ENCODE data around the gene EVA1B.

Gene EVA1B, protein sequence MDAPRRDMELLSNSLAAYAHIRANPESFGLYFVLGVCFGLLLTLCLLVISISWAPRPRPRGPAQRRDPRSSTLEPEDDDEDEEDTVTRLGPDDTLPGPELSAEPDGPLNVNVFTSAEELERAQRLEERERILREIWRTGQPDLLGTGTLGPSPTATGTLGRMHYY

DNA sequence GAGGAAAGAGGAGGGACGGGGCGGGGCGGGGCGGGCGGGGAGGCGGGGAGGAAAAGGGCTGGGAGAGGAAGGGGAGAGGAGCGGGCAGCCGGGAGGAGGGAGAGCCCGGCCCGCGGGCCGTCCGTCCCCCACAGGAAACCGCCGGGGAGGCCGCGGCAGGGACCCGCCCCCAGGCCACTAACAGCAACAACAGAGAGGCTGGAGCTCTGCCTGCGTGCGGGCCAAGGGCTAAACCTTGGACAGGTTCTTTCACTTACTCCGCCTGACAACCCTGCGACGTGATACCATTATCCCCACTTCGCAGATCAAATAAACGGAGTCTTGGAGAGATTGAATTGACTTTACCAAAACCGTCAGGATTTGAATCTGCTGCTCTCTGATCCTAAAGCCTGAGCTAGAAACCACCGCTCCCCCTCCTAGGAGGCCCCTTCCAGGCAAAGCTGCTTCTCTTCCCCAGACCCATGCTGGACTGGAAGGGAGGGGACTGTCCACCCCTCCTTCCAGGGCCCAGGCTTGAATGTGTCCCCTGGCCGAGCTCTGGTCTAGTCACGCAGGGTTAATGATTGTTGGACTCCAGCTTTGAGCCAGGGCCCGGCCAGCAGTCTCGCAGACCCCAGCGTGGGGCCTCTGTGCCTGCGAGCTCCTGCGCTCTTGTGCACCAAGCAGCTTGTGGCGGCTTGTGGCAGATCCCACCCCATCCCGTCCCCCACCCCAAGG, at the start of gene EVA1B:
EVA1B (minus strand) TSS at position 10 of the 717 bp plus-strand sequence. CDS start 608 bp downstream, outside the sequence.
- peak; percentile 37 for DNase-seq

DNA sequence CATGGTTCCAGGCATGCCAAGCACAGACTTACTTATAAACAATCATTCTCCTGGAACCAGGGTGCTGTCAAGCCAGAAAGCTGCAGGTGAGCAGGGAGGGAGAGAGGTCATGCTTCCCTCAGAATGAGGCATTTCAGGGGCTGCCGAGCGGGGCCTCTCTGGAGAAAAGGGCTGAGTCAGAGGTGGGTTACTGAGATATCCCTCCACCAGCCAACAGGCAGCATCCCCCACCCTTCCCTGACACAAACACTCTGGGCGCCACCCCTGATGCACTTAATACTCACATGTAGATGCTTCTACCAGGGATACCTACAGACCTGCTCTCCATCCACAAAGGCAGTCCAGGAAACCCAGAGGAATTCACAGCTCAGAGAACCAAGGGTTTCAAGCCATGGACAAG, 49.2 kb upstream of the EVA1B start:
- no peak for DNase-seq

DNA sequence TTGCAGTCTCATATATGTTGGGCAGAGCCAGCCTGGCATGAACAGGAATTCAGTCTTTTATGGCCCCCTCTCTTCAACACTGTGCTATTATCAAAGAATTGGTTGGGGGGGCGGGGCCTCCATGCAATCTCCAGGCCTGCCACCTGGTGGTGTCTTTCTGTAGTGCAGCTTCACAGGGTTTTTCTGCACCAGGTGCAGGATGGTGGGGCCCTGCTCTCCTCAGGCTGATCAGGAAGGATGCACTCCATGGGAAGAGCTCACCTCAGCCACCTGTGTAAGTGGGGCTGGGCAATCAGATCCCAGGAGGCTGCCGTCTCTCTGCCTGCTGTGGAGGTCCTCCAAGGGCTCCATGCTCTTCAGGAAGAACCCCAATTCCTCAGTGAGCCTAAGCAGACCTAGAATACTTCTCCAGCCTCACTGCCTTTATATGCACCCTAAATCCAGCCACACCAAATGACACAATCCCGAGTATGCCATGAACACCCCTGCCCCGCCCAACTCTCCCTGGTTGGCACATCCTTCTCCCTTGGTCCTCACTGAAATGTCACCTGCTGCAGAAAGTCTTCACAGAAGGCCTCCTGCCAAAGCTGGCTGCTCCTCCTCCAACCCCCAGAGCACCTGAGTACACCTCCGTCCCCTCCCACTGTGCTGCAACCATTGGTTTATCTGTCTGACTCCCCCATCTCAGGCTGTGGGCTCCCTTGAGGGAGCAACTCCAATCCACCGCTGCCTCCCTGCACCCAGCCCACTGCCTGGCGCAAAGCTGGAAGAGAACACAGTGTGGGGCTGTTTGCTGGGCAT, 45.8 kb upstream of the EVA1B start:
- DNase-seq, result peak; percentile 69

DNA sequence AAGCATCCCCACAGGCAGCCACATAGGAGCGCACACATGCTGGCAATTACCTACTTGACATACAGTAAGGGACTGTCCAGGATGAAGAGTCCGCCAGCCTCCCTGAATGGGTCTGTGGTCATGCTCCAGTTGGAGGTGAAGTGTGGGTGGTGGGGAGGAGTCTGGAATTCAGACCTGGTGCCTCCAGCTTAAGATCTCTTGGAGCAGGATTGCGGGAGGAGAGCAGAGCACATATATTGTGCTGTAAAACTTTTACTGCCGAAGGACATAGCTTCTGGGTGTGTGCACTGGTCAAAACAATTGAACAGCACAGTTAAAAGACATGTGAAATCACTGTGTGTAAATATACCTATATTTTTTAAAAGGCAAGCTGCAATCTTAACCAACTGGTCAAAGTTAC, 44.4 kb upstream of the EVA1B start:
- no peak for DNase-seq

- DNase-seq, result no peak
These were observed 43.6 kb upstream of the EVA1B start for GRCh38 chr1:36367066-36367465.

GRCh38 chr1:36366091-36366661, 42.7 kb upstream of the EVA1B start:
- DNase-seq, result no peak

DNA sequence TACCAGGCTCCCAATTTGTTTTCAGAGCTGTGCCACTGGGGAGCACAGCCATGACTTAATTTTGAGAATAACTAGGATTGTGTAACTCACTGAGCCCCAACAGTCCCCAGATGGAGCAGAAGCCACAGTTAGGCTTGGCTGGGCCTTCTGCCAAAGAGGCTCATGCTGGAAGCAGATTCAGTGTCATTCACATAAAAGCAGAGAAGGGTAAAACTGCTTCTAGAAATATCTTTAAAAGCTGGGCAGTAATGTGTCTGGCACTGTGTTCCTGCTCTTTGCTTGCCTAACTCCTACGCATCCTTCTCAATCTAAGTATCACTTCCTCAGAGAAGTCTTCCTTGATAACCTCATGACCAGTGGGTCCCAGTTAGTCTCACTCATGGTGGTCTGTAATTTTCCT, 41.9 kb upstream of the EVA1B start:
- DNase-seq, result peak; percentile 9

GRCh38 chr1:36359911-36360550, 36.6 kb upstream of the EVA1B start:
- DNase-seq, result no peak

GRCh38 chr1:36359383-36359782, 35.9 kb upstream of the EVA1B start:
- DNase-seq, result no peak

DNA sequence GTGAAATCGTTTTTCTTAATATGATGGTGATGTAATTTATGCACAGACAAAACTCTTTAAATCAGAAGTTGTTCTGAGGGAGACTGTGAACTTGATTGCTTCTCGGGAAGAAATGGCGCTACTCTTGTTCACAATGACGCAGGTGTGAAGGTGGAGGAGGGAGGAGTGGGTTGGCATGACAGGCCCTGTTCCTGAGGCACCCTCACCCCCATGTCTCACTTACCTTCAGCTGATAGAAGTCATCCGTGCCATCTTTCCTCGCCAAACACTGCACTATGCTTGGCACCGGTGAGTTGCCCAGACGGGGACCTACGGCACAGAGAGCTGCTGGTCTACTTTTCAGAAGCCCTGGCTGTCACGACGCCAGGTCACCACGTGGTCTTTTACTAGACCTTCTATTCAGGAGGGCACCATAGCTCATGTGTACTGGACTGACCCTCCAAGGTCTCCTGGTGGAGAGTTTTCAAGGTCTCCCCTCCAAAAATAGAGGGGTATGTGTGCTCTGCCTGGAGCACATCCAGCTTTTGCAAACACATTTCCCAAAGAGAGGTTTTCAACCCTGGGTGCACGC, 35.2 kb upstream of the EVA1B start:
- no peak for DNase-seq

DNA sequence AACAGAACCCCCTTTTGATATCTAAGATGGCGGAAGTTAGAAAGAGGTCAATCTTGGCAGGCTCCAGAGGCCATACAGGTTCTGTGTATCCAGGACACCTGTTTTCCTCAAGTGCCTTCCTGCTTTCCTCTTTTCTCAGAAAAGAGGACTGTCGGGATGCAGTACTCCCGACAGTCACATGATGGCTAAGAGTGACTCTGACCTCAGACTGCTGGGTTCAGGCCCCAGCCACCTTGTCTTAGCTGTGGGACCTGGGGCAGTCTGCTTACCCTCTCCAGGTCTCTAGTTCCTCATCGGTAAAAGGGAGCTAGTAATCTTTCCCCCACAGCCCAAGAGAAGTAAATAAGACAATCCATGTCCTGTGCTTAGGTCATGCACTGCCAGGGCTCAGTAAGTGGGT, 32.4 kb upstream of the EVA1B start:
- no peak for DNase-seq

GRCh38 chr1:36354486-36354885, 31.0 kb upstream of the EVA1B start:
- DNase-seq, result no peak

DNA sequence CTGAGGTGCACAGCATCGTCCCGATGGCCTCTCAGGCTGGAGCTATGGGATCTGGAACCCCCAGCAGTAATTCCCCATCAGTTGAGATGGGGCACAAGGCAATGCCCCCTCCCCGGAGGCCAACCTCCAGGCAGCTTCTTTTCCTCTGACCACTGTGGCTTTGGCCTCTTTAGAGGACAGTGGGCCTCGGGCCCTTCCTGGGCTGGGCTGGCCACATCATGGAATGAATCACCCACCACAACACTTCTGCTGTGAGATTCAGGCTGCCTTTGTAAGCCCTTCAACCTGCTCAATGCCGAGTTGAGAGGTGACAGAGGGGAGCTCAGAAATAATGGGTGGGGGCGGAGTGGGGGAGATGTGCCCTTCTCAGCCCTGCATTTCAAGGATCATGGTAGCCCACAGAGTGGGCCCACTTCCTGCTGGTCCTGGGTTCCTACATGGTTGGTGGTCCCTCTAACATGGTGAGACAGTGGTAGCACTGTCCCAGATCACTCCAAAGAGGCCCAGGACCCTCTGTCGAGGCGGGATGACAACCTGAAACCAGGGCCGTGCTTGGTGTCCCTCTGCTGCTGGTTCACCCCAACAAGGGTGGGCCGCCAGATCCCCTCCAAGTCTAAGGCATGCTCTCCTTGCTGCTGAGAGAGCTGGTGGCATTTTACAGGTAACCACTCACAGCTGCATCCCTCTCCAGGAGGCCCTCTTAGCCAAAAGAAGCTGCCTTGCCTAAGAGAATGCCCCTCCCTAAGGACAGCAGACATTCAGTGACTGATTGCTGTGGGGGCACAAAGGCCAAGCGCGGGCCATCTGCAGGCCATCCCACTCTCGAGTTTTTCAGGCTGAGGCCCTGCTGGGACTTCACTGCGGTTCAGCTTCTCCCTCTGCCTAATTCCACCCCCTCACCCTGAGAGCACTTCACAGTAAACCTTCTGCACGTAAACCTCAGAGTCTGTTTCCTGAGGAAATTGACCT, 29.7 kb upstream of the EVA1B start:
- DNase-seq, result no peak

GRCh38 chr1:36352125-36352909, 28.9 kb upstream of the EVA1B start:
- no peak for DNase-seq

- DNase-seq, result no peak
These were observed 28.0 kb upstream of the EVA1B start for GRCh38 chr1:36351227-36351977.

DNA sequence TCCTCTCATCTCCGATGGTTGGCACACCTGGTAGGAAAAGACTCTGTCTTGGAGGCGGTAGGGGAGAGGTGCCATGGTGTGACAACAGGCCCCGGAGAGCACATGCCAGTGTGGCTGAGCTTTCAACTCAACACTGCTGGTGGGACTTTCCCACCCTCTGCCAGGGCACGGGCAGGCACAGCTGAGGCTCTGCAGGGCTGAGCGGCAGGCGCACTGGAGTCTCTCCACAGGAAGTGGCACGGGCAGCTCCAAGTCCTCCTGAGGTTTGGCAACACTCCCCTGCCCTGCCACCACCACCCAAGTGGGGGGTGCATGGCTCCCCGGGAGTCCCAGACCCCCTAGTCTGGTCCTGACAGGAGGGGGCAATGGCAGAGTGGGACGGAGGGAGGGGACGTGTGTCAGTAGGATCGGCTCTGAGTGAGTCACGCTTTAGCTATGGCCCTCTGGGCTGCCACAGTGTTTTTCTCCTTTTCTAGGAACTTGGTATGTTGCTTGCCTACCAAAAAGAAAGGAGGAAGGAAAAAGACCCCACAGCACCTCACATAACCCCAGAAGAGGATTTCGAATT, 27.3 kb upstream of the EVA1B start:
- no peak for DNase-seq

DNA sequence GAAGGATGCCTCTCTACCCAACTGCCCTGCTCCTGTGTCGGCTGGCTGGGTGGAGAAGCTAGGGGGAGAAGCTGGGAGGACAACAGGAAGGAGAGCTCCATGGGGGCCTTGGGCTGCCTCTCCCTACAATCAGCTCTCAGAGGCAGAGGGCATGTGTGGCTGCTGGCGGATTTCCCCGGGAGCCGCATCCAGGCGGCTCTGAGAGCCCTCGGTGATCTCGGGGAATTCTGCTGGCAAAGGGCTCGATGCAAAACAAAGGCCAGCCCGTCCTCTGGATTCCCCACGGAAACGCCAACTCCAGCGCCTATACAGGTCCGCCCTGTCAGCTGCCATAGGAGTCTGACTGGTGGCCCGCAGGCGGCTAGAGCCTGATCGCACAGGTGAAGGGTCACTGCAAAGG, 26.4 kb upstream of the EVA1B start:
- no peak for DNase-seq

- DNase-seq, result no peak
These were observed 25.8 kb upstream of the EVA1B start for GRCh38 chr1:36349241-36349671.

GRCh38 chr1:36346741-36347370, 23.4 kb upstream of the EVA1B start:
- no peak for DNase-seq

All from KG1 (cell line).